Transverse colon (tissue), 4 donors: ENCODE data around the gene RALBP1. TPM values are rescaled to one million over a fixed set of nuclear protein-coding genes. Genes with fewer than 3 reads are reported as not detected.
"Not testable (repeated sequence)": the region's sequence is repeated elsewhere in the genome, so short reads cannot be mapped to it uniquely, and the experiment has no call there.

Experiments
- DNase-seq: peaks from one replicate; pipeline ENCODE4 v3.0.0-alpha.2; 2019
- H3K27ac ChIP-seq, 4 donors: fragments of 200-600 bp; sonication (generic); 2 replicates each; pipeline ENCODE4 v1.5.1; 2016 to 2018; ENCODE audit warnings: inconsistent platforms in 4 of 4
- H3K27me3 ChIP-seq: fragments of 200-600 bp; sonication (generic); 2 replicates; pipeline ENCODE4 v1.5.1; 2017; ENCODE audit warnings: inconsistent platforms
- H3K36me3 ChIP-seq, 4 donors: fragments of 200-600 bp; sonication (generic); 2 replicates each; pipeline ENCODE4 v1.5.1; 2017 to 2019; ENCODE audit warnings: inconsistent platforms in 4 of 4
- H3K4me1 ChIP-seq, 4 donors: fragments of 200-600 bp; sonication (generic); 2 replicates each; pipeline ENCODE4 v1.5.1; 2017 to 2020; ENCODE audit warnings: inconsistent platforms in 4 of 4
- H3K4me3 ChIP-seq, 4 donors: fragments of 200-600 bp; sonication (generic); 1 replicate in 1 of 4; 2 replicates in 3 of 4; pipeline versions ENCODE4 v1.5.1 to v1.6.1; 2017 to 2019; ENCODE audit warnings: inconsistent platforms in 4 of 4
- H3K9me3 ChIP-seq, 2 donors: fragments of 200-600 bp; sonication (generic); 2 replicates each; pipeline ENCODE4 v1.5.1; 2017 to 2019; ENCODE audit warnings: inconsistent platforms in 2 of 2
- CTCF ChIP-seq, 5 experiments: fragments of 200-600 bp in 3 of 5; fragments of 450-650 bp in 2 of 5; sonication (generic) in 3 of 5; IDR thresholded peaks; 1 replicate in 2 of 5; 2 replicates in 3 of 5; pipeline ENCODE4 v1.5.1; 2016 to 2017; ENCODE audit warnings: antibody characterized with exemption in 5 of 5, inconsistent platforms in 3 of 5, mild to moderate bottlenecking in 2 of 5, moderate library complexity in 1 of 5
- EP300 ChIP-seq: sonication (generic); formaldehyde crosslinking; IDR thresholded peaks from one replicate; pipeline ENCODE4 v1.6.1; 2017; ENCODE audit warnings: antibody characterized with exemption, low read depth
- POLR2A ChIP-seq: fragments of 450-650 bp; IDR thresholded peaks from one replicate; pipeline ENCODE4 v1.6.1; 2016; ENCODE audit warnings: antibody characterized with exemption, mild to moderate bottlenecking, moderate library complexity
- POLR2AphosphoS5 ChIP-seq, 3 donors: sonication (generic); formaldehyde crosslinking; IDR thresholded peaks; one replicate each; pipeline ENCODE4 v1.6.1; 2016; ENCODE audit warnings: antibody characterized with exemption in 3 of 3
- WGBS, 2 donors: methylation state at CpG; one replicate each; pipeline ENCODE4 v1.1.5; 2018; ENCODE audit warnings: low coverage in 1 of 2; 5-methylcytosine and 5-hydroxymethylcytosine counted together
- in situ Hi-C, 4 donors: fragments of 200-750 bp; cut with MboI; loops; one replicate each; pipeline versions ENCODE4 v1.15.0 to v1.15.1; 2017; ENCODE audit warnings: low sequenced_read_pairs in 3 of 4, low pct_ligation_motif_present in 1 of 4, low pct_unique_long_range_greater_than_20kb in 1 of 4
- intact Hi-C: fragments of 100-400 bp; cut with DNase I; formaldehyde crosslinking; loops from one replicate; pipeline ENCODE4 v1.15.1; 2023; ENCODE audit warnings: low total_unique reads
- total RNA-seq, 4 donors: library from RNA; depleted of rRNA; stranded (reverse); fragments of >200 nt; gene quantifications; one replicate each; pipeline ENCODE4 v1.1.0, GENCODE V29; 2016

RALBP1 gene
- total RNA-seq, 4 donors from 2014 or later, result 34.2 to 93.3 (median 70.6) TPM

- in situ Hi-C loops, result no loop called here
- no peak overlapping the region for H3K27ac ChIP-seq
- 39 to 40% methylated on average over 3 of the region's 3 CpGs for WGBS, 2 donors
Observed at GRCh38 chr18:9429662-9429993, 45.7 kb upstream of the RALBP1 start.

GRCh38 chr18:9430315-9430714, 45.0 kb upstream of the RALBP1 start:
- H3K27me3 ChIP-seq, H3K27ac ChIP-seq, H3K9me3 ChIP-seq, H3K4me3 ChIP-seq, DNase-seq, H3K36me3 ChIP-seq, H3K4me1 ChIP-seq, in situ Hi-C loops, intact Hi-C loops: not testable (repeated sequence)
- 93% methylated on average over 22 of the region's 22 CpGs; no CpG with 5 or more reads in 1 of the 2 donors for WGBS, 2 donors

More at GRCh38 chr18:9429662-9429993, 45.7 kb upstream of the RALBP1 start:
- intact Hi-C loops, result no loop called here
- DNase-seq, result no peak
- Histone ChIP-seq H3K9me3 (no peaks in the 10 kb centered on the region), H3K36me3 (no peaks in the 10 kb centered on the region), H3K27me3 (no peaks in the 10 kb centered on the region), H3K4me1 (no peaks in the 10 kb centered on the region), H3K4me3 (no peak overlapping the region)
- TF ChIP-seq POLR2A, result no peak

GRCh38 chr18:9431296-9431695, 44.0 kb upstream of the RALBP1 start:
- DNase-seq, result no peak
- no peaks in the 10 kb centered on the region for H3K4me1 ChIP-seq
- H3K4me3 ChIP-seq, result no peak overlapping the region
- H3K27me3 ChIP-seq, result no peaks in the 10 kb centered on the region
- 94 to 98% methylated on average over 5 to 6 of the region's 6 CpGs for WGBS, 2 donors
- H3K9me3 ChIP-seq, result no peaks in the 10 kb centered on the region
- in situ Hi-C loops, result no loop called here
- intact Hi-C loops, result no loop called here
- TF ChIP-seq CTCF (IDR thresholded peaks at IDR 0.05) (no peak), EP300 (no peak), POLR2A (no peak), POLR2AphosphoS5 (IDR thresholded peaks at IDR 0.05) (no peak)
- H3K36me3 ChIP-seq, result no peaks in the 10 kb centered on the region
- H3K27ac ChIP-seq, result no peak overlapping the region

GRCh38 chr18:9433122-9433521, 42.2 kb upstream of the RALBP1 start:
- WGBS, 2 donors, result 93% methylated on average over 10 of the region's 10 CpGs; no CpG with 5 or more reads in 1 of the 2 donors
- H3K4me1 ChIP-seq, H3K36me3 ChIP-seq, H3K27me3 ChIP-seq, H3K4me3 ChIP-seq, intact Hi-C loops, H3K27ac ChIP-seq, H3K9me3 ChIP-seq, DNase-seq, in situ Hi-C loops: not testable (repeated sequence)

GRCh38 chr18:9433671-9434121, 41.6 kb upstream of the RALBP1 start:
- Histone ChIP-seq H3K4me3 (no peak overlapping the region), H3K27me3 (no peaks in the 10 kb centered on the region), H3K27ac (no peak overlapping the region), H3K9me3 (no peaks in the 10 kb centered on the region), H3K36me3 (no peaks in the 10 kb centered on the region), H3K4me1 (no peaks in the 10 kb centered on the region)
- TF ChIP-seq POLR2AphosphoS5 (IDR thresholded peaks at IDR 0.05) (no peak), POLR2A (no peak), EP300 (no peak), CTCF (IDR thresholded peaks at IDR 0.05) (no peak)
- in situ Hi-C loops (no loop called here), intact Hi-C loops (no loop called here)
- no peak for DNase-seq
- WGBS, 2 donors, result 38 to 41% methylated on average over 10 of the region's 10 CpGs

- intact Hi-C loops (no loop called here), in situ Hi-C loops (no loop called here)
- WGBS, 2 donors, result 76 to 77% methylated on average over 5 to 18 of the region's 18 CpGs
- Histone ChIP-seq H3K27me3 (no peaks in the 10 kb centered on the region), H3K27ac (no peak overlapping the region), H3K36me3 (no peaks in the 10 kb centered on the region), H3K4me1 (no peaks in the 10 kb centered on the region), H3K9me3 (no peaks in the 10 kb centered on the region), H3K4me3 (no peak overlapping the region)
- TF ChIP-seq EP300, result no peak
- TF ChIP-seq POLR2AphosphoS5 (IDR thresholded peaks at IDR 0.05), result no peak
- no peak for TF ChIP-seq POLR2A
- no peak for TF ChIP-seq CTCF (IDR thresholded peaks at IDR 0.05)
- no peak for DNase-seq
Observed at GRCh38 chr18:9434122-9434701, 41.1 kb upstream of the RALBP1 start.
